Endothelial cell of umbilical vein (primary cell): ENCODE results near the gene PTPRD. TPM values are rescaled to one million over a fixed set of nuclear protein-coding genes. Genes with fewer than 3 reads are reported as not detected.

ENCODE experiments used
- BruUV-seq: library from RNA; stranded (reverse); fragments of 400-500 nt; replicated peaks from 2 replicates; lab custom pipeline; 2021; lab: Mats Ljungman, UMichigan
- CTCF ChIA-PET: fragments of 300-600, 350-600 bp; sonication (Branson Sonifier 250); formaldehyde crosslinking; loops from one replicate; lab custom pipeline; 2021; ENCODE audit warnings: antibody characterized with exemption, inconsistent platforms; lab: Charles Lee
- POLR2A ChIA-PET: fragments of 300-600, 350-600 bp; sonication (Branson Sonifier 250); formaldehyde crosslinking; loops from one replicate; lab custom pipeline; 2021; ENCODE audit warnings: antibody characterized with exemption, inconsistent platforms; lab: Charles Lee
- DNase-seq: peaks from one replicate; pipeline ENCODE4 v3.0.0-alpha.2; 2011; ENCODE audit warnings: low read depth, low spot score
- FAIRE-seq: peaks from 2 replicates; lab custom pipeline; 2011; peaks lifted over from hg19 to GRCh38; lab: Jason Lieb, UNC
- H2AFZ ChIP-seq: 2 replicates; pipeline ENCODE4 v1.6.0; 2012; ENCODE audit warnings: low read depth, low read length, control low read depth, inconsistent platforms
- H3K27ac ChIP-seq: 2 replicates; pipeline ENCODE4 v1.5.1; 2011; ENCODE audit warnings: low read depth, mild to moderate bottlenecking, control low read depth, low read length, moderate library complexity; ENCODE audit not compliant: insufficient read depth
- H3K27me3 ChIP-seq, 2 experiments: 2 replicates each; pipeline versions ENCODE4 v1.6.0 to v1.6.1; 2011; ENCODE audit warnings: low read length in 2 of 2, mixed read lengths in 1 of 2; ENCODE audit not compliant: control insufficient read depth in 2 of 2, insufficient read depth in 2 of 2
- H3K36me3 ChIP-seq, 2 experiments: 2 replicates in 1 of 2; 3 replicates in 1 of 2; pipeline ENCODE4 v1.5.1; 2011; ENCODE audit warnings: low read length in 2 of 2, mild to moderate bottlenecking in 1 of 2, moderate library complexity in 1 of 2; ENCODE audit not compliant: control insufficient read depth in 2 of 2, insufficient read depth in 2 of 2; ENCODE audit errors: extremely low read depth in 1 of 2
- H3K4me1 ChIP-seq: 3 replicates; pipeline ENCODE4 v1.5.1; 2011; ENCODE audit warnings: mild to moderate bottlenecking, low read length; ENCODE audit not compliant: control insufficient read depth, insufficient read depth; ENCODE audit errors: extremely low read depth
- H3K4me2 ChIP-seq: 2 replicates; pipeline ENCODE4 v1.6.1; 2011; ENCODE audit warnings: low read length, control low read depth, mixed read lengths; ENCODE audit not compliant: insufficient read depth
- H3K4me3 ChIP-seq, 3 experiments: fragments of 200-600 bp in 1 of 3; sonication (generic), shearing (Covaris generic) in 1 of 3; replicated peaks in 1 of 3; 2 replicates each; pipeline ENCODE4 v1.5.1; 2011 to 2016; ENCODE audit warnings: control low read depth in 3 of 3, low read length in 3 of 3, mild to moderate bottlenecking in 2 of 3, inconsistent platforms in 1 of 3, low read depth in 1 of 3, moderate library complexity in 1 of 3; ENCODE audit not compliant: insufficient read depth in 1 of 3
- H3K79me2 ChIP-seq: 2 replicates; pipeline ENCODE4 v1.6.0; 2012; ENCODE audit warnings: low read length, inconsistent platforms; ENCODE audit not compliant: control insufficient read depth, insufficient read depth
- H3K9ac ChIP-seq: replicated peaks from 2 replicates; pipeline ENCODE3; 2011; ENCODE audit warnings: low read length, control low read depth; ENCODE audit not compliant: insufficient read depth; ENCODE audit errors: extremely low read depth
- H3K9me1 ChIP-seq: replicated peaks from 3 replicates; pipeline ENCODE4 v1.6.0; 2011; ENCODE audit warnings: mild to moderate bottlenecking, low read length; ENCODE audit not compliant: control insufficient read depth, insufficient read depth; ENCODE audit errors: extremely low read depth
- H3K9me3 ChIP-seq: replicated peaks from 2 replicates; pipeline ENCODE4 v1.5.1; 2012; ENCODE audit warnings: low read length, inconsistent platforms; ENCODE audit not compliant: control insufficient read depth, insufficient read depth
- H4K20me1 ChIP-seq: replicated peaks from 2 replicates; pipeline ENCODE3; 2011; ENCODE audit warnings: mild to moderate bottlenecking, low read length; ENCODE audit not compliant: control insufficient read depth, insufficient read depth; ENCODE audit errors: extremely low read depth
- CTCF ChIP-seq, 2 donors: IDR thresholded peaks; 1 replicate in 1 of 2; 2 replicates in 1 of 2; pipeline ENCODE4 v1.5.1; 2011; ENCODE audit warnings: low read length in 2 of 2, mild to moderate bottlenecking in 2 of 2, moderate library complexity in 2 of 2, control low read depth in 1 of 2, inconsistent platforms in 1 of 2, low read depth in 1 of 2; ENCODE audit not compliant: insufficient read depth in 1 of 2; ENCODE audit errors: extremely low read depth in 1 of 2
- EZH2 ChIP-seq: IDR thresholded peaks from 2 replicates; pipeline ENCODE4 v1.6.1; 2012; ENCODE audit warnings: borderline replicate concordance, low read depth, mild to moderate bottlenecking, moderate library complexity, low read length, inconsistent platforms; ENCODE audit not compliant: severe bottlenecking
- FOS ChIP-seq: IDR thresholded peaks from 2 replicates; pipeline ENCODE4 v1.6.1; 2011; ENCODE audit warnings: mild to moderate bottlenecking, low read length, moderate library complexity, borderline replicate concordance; ENCODE audit not compliant: insufficient read depth
- GATA2 ChIP-seq: IDR thresholded peaks from 2 replicates; pipeline ENCODE4 v1.7.0; 2011; ENCODE audit warnings: low read depth, mild to moderate bottlenecking, moderate library complexity, mixed read lengths, low read length; ENCODE audit not compliant: insufficient read length, insufficient read depth
- JUN ChIP-seq: IDR thresholded peaks from 2 replicates; pipeline ENCODE4 v1.6.1; 2011; ENCODE audit warnings: borderline replicate concordance, low read depth; ENCODE audit not compliant: insufficient read length, insufficient read depth
- MAX ChIP-seq: IDR thresholded peaks from 2 replicates; pipeline ENCODE4 v1.6.1; 2011; ENCODE audit not compliant: insufficient read depth, insufficient read length
- MYC ChIP-seq: IDR thresholded peaks from one replicate; pipeline ENCODE4 v1.6.1; 2011; ENCODE audit warnings: mild to moderate bottlenecking, low read depth, low read length
- POLR2A ChIP-seq: IDR thresholded peaks from 2 replicates; pipeline ENCODE4 v1.6.1; 2012; ENCODE audit warnings: low read depth, mild to moderate bottlenecking, control low read depth, low read length
- POLR2AphosphoS5 ChIP-seq: IDR thresholded peaks from 2 replicates; pipeline ENCODE4 v1.6.1; 2012; ENCODE audit warnings: low read depth, mild to moderate bottlenecking, control low read depth, low read length, moderate library complexity; ENCODE audit not compliant: insufficient read depth
- dilution Hi-C: fragments of 300-500 bp; cut with MboI; formaldehyde crosslinking; loops from one replicate; pipeline ENCODE4 v1.15.0; 2019; ENCODE audit warnings: low sequenced_read_pairs; ENCODE audit not compliant: extremely low pct_ligation_motif_present
- intact Hi-C: fragments of 100-400 bp; cut with micrococcal nuclease; formaldehyde crosslinking; loops from one replicate; pipeline ENCODE4 v1.10.0; 2022
- polyA plus RNA-seq, 4 experiments: library from polyadenylated mRNA; depleted of rRNA in 3 of 4; stranded (reverse) in 3 of 4; unstranded in 1 of 4; fragments of >200 nt; gene quantifications; 2 replicates each; pipeline versions ENCODE4 v1.2.1 to v1.2.3, GENCODE V29; 2011 to 2012; ENCODE audit warnings: missing spikeins in 1 of 4
- total RNA-seq: library from RNA; stranded (reverse); gene quantifications from 2 replicates; pipeline ENCODE4 v1.2.3, GENCODE V29; 2021

The PTPRD gene
- total and polyA plus RNA-seq, 2 donors (not counting 3 experiments of a cell fraction or from before 2014, with no cell fraction given): 5.5 to 5.7 TPM

GRCh38 chr9:8857068-8857925 is 1755.5 kb downstream of the PTPRD start:
- H3K4me1 ChIP-seq: peaks cover 4% of the 10 kb centered on the region
- TF ChIP-seq EZH2 (no peak), MYC (no peak), POLR2AphosphoS5 (no peak), GATA2 (no peak), MAX (no peak), JUN (no peak), FOS (no peak), CTCF (IDR thresholded peaks at IDR 0.05; ENCODE audit: extremely low read depth in 1 of 2, insufficient read depth in 1 of 2, low read depth in 1 of 2, low read length in 2 of 2) (no peak), POLR2A (no peak)
- no peaks in the 10 kb centered on the region for H3K79me2 ChIP-seq
- no peak overlapping the region for H3K27ac ChIP-seq
- no peak for FAIRE-seq
- no peaks in the 10 kb centered on the region for H4K20me1 ChIP-seq
- H3K9ac ChIP-seq: peak overlapping the region; percentile 18
- DNase-seq: peak; percentile 26
- no peaks in the 10 kb centered on the region for H3K9me1 ChIP-seq
- no peaks in the 10 kb centered on the region for H3K36me3 ChIP-seq
- H3K4me2 ChIP-seq: peak overlapping the region; percentile 54
- no TSS peak for BruUV-seq
- H3K9me3 ChIP-seq: no peaks in the 10 kb centered on the region
- ChIA-PET CTCF (interaction anchor here (0.7 to 0.9 kb wide), 3 partner anchors 12 to 1013 kb away, joined by 3 to 6 read pairs (median 4); no protein-coding TSS in a partner anchor), POLR2A (no interaction called here)
- H3K4me3 ChIP-seq: peak overlapping the region; percentile 52 to 62 (median 59)
- H3K27me3 ChIP-seq: peaks cover 13 to 22% of the 10 kb centered on the region in 2 experiments
- intact Hi-C loops (loop anchor here (1.0 to 10.0 kb wide), 4 partner anchors 370 to 1287 kb away; partner anchors contain the start of gene DMAC1), dilution Hi-C loops (no loop called here)
- H2AFZ ChIP-seq: peak overlapping the region; percentile 41
